Ishikawa (cell line): ENCODE measurements around the gene INMT.

Source experiments
- CEBPB ChIP-seq: IDR thresholded peaks from 2 replicates; pipeline ENCODE4 v1.6.1; 2012
- EP300 ChIP-seq: IDR thresholded peaks from 2 replicates; pipeline ENCODE4 v1.6.1; 2012; ENCODE audit warnings: borderline replicate concordance
- MAX ChIP-seq: IDR thresholded peaks from 2 replicates; pipeline ENCODE4 v1.6.1; 2012
- NFIC ChIP-seq: IDR thresholded peaks from 2 replicates; pipeline ENCODE4 v1.6.1; 2012
- RAD21 ChIP-seq: IDR thresholded peaks from 2 replicates; pipeline ENCODE4 v1.6.1; 2012; ENCODE audit warnings: low read depth
- TAF1 ChIP-seq: IDR thresholded peaks from 2 replicates; pipeline ENCODE4 v1.6.1; 2012; ENCODE audit warnings: low read depth, mild to moderate bottlenecking
- USF1 ChIP-seq: IDR thresholded peaks from 2 replicates; pipeline ENCODE4 v1.6.1; 2012
- YY1 ChIP-seq: IDR thresholded peaks from 2 replicates; pipeline ENCODE4 v1.6.1; 2012; ENCODE audit warnings: low read depth
- ZBTB7A ChIP-seq: IDR thresholded peaks from 2 replicates; pipeline ENCODE4 v1.6.1; 2012; ENCODE audit warnings: low read depth
- TF ChIP-seq, protein P1 (sequence below): IDR thresholded peaks from 2 replicates; pipeline ENCODE4 v1.6.1; 2012; ENCODE audit warnings: low read depth, mild to moderate bottlenecking

DNA sequence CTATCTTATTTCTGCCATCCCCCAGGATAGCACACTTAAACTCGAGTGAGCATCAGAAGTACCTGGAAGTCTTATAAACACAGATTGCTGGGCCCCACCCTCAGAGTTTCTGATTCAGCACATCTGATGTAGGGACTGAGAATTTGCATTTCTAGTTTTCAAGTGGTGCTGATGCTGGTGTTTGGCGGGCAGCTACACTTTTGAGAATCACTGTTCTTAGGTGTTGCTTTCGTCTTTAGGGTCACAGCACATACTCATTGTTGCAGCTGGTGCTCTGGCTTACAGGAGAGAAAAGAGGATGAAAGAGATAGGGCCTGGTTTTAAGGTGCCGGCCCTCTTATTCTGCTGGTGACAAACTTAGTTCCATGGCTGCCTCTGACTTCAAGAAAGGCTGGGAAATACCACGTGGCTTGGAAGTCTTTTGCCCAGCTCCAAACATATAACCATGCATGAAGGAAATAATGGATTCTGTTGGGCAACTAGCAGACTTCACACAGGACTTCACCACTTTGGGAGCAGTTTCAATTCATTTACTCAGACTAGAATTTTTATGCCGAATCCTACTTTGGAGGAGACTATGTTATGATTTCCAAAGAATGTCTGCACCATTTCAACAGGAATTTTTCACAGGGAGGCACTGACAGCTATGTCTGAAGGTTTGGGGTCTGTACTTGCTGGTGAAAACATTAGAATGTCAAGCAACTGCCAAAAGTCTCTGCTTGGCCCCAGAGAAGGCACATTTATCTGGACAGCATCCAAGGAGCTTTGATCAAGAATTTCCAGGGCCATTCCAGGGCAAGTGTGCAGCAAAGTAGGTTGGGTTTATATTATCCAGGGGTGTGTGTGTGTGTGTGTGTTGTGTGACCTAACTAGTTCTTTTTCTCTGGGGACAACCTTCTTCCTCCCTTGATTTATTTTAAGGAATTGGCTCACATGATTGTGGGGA, 12.4 kb downstream of the INMT start:
- TF ChIP-seq ZBTB7A (no peak), CEBPB (no peak), YY1 (no peak), TAF1 (no peak), RAD21 (no peak), NFIC (peak; percentile 17; the same call in 1 of the 2 replicates), USF1 (no peak), EP300 (no peak), MAX (no peak)
- TF ChIP-seq, protein P1, sequence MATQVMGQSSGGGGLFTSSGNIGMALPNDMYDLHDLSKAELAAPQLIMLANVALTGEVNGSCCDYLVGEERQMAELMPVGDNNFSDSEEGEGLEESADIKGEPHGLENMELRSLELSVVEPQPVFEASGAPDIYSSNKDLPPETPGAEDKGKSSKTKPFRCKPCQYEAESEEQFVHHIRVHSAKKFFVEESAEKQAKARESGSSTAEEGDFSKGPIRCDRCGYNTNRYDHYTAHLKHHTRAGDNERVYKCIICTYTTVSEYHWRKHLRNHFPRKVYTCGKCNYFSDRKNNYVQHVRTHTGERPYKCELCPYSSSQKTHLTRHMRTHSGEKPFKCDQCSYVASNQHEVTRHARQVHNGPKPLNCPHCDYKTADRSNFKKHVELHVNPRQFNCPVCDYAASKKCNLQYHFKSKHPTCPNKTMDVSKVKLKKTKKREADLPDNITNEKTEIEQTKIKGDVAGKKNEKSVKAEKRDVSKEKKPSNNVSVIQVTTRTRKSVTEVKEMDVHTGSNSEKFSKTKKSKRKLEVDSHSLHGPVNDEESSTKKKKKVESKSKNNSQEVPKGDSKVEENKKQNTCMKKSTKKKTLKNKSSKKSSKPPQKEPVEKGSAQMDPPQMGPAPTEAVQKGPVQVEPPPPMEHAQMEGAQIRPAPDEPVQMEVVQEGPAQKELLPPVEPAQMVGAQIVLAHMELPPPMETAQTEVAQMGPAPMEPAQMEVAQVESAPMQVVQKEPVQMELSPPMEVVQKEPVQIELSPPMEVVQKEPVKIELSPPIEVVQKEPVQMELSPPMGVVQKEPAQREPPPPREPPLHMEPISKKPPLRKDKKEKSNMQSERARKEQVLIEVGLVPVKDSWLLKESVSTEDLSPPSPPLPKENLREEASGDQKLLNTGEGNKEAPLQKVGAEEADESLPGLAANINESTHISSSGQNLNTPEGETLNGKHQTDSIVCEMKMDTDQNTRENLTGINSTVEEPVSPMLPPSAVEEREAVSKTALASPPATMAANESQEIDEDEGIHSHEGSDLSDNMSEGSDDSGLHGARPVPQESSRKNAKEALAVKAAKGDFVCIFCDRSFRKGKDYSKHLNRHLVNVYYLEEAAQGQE: no peak
